HFF-Myc (cell line): Measurements from ENCODE around the gene AFAP1L2.

Experiments used
- DNase-seq: peaks from one replicate; pipeline ENCODE4 v3.0.0-alpha.2; 2011; ENCODE audit warnings: low read depth; ENCODE audit errors: extremely low read depth
- H3K4me3 ChIP-seq: replicated peaks from 2 replicates; pipeline ENCODE4 v1.5.1; 2011; ENCODE audit warnings: low read depth, mild to moderate bottlenecking, control low read depth, low read length
- TF ChIP-seq, protein P1 (sequence below): IDR thresholded peaks from 2 replicates; pipeline ENCODE4 v1.5.1; 2012; ENCODE audit warnings: mild to moderate bottlenecking, low read depth, low read length, control low read depth; ENCODE audit errors: missing control alignments

AFAP1L2 gene

GRCh38 chr10:114307731-114308130 lies 96.6 kb downstream of the AFAP1L2 start:
- DNase-seq, result no peak
- TF ChIP-seq, protein P1, sequence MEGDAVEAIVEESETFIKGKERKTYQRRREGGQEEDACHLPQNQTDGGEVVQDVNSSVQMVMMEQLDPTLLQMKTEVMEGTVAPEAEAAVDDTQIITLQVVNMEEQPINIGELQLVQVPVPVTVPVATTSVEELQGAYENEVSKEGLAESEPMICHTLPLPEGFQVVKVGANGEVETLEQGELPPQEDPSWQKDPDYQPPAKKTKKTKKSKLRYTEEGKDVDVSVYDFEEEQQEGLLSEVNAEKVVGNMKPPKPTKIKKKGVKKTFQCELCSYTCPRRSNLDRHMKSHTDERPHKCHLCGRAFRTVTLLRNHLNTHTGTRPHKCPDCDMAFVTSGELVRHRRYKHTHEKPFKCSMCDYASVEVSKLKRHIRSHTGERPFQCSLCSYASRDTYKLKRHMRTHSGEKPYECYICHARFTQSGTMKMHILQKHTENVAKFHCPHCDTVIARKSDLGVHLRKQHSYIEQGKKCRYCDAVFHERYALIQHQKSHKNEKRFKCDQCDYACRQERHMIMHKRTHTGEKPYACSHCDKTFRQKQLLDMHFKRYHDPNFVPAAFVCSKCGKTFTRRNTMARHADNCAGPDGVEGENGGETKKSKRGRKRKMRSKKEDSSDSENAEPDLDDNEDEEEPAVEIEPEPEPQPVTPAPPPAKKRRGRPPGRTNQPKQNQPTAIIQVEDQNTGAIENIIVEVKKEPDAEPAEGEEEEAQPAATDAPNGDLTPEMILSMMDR, result no peak
- no peak overlapping the region for H3K4me3 ChIP-seq

- H3K4me3 ChIP-seq, result no peak overlapping the region
- peak; percentile 39 for DNase-seq
These were observed 98.0 kb downstream of the AFAP1L2 start for GRCh38 chr10:114306116-114306973.

DNA sequence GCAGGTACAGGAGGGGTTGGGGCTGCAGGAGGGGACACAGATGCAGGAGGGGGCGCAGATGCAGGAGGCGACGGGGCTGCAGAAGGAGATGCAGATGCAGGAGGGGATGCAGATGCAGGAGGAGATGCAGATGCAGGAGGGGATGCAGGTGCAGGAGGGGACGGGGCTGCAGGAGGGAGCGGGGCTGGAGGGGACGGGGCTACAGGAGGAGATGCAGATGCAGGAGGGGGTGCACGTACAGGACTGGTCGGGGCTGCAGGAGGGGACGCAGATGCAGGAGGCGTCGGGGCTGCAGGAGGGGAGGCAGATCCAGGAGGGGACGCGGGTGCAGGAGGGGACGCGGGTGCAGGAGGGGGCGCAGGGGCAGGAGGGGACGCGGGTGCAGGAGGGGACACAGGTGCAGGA lies 98.8 kb downstream of the AFAP1L2 start:
- DNase-seq, result no peak
- H3K4me3 ChIP-seq, result no peak overlapping the region
- TF ChIP-seq, protein P1, result no peak

More at GRCh38 chr10:114306116-114306973, 98.0 kb downstream of the AFAP1L2 start:
- TF ChIP-seq, protein P1, result no peak

GRCh38 chr10:114304571-114305421 lies 99.5 kb downstream of the AFAP1L2 start:
- TF ChIP-seq, protein P1, result peak; percentile 76
- peak overlapping the region; percentile 24 for H3K4me3 ChIP-seq
- no peak for DNase-seq

DNA sequence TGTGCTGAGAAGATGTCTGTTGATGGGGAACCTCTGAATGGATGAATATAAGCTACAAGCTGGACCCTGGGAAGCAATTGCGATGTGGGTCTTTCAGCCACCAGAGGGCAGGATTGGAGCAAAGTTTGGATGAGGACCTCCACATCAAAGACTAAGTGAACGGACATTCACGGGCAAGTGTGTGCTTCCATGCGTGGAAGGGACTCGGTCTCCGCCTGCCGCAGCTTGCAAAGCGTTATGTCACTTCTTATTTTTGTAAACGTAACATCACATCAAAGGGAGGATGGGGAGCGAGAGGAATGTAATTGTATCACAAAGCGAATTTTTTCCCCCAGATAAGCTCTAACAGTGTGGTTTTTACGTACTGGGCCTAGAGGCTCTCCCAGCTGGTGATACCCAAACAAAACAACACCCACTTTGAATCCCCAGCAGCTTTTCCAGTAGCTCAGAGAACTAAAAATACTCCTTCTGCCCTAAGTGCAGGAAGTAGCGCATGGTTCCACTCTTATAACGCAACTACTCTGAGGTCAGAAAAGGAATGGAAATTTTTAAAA lies 100.2 kb downstream of the AFAP1L2 start:
- TF ChIP-seq, protein P1, result peak; percentile 84
- peak; percentile 78 for DNase-seq
- peak overlapping the region; percentile 24 for H3K4me3 ChIP-seq

DNA sequence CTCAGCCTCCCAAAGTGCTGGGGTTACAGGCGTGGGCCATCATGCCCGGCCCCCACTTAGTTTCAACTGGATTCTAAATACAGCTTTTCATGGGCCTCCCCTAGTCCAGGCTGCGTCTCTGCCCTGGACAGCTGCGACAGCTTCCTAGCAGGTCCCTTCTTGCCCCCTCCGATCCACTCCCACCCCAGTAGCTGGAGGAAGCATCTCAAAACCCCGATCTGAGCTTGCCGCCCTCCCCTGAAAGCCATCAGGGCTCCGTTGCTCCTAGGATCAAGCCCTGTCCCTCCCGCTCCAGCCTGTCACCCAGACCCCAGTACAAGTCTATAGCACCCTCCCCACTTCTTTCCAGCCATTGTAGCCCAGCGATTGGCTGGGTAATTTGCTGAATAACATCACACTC lies 100.7 kb downstream of the AFAP1L2 start:
- TF ChIP-seq, protein P1, result no peak
- DNase-seq, result no peak
- H3K4me3 ChIP-seq, result no peak overlapping the region
